Mesendoderm (in vitro differentiated cells): Measurements from ENCODE around the gene AMDHD2.

Source experiments
- DNase-seq: peaks from one replicate; pipeline ENCODE4 v3.0.0; 2013
- H2AK5ac ChIP-seq: 2 replicates; pipeline ENCODE4 v1.6.1; 2013; ENCODE audit warnings: low read length, inconsistent platforms
- H2BK120ac ChIP-seq: 2 replicates; pipeline ENCODE4 v1.6.1; 2013; ENCODE audit warnings: low read depth, mild to moderate bottlenecking, low read length, moderate library complexity, mixed read lengths
- H2BK15ac ChIP-seq: replicated peaks from 2 replicates; pipeline ENCODE4 v1.6.1; 2013; ENCODE audit warnings: low read depth, mild to moderate bottlenecking, moderate library complexity
- H2BK5ac ChIP-seq: 2 replicates; pipeline ENCODE4 v1.6.1; 2013; ENCODE audit warnings: low read length, inconsistent platforms
- H3K18ac ChIP-seq: 2 replicates; pipeline ENCODE4 v1.6.1; 2013; ENCODE audit warnings: mild to moderate bottlenecking, low read length, mixed read lengths
- H3K23ac ChIP-seq: one replicate; pipeline ENCODE4 v1.6.1; 2013; ENCODE audit warnings: low read length
- H3K27ac ChIP-seq: 2 replicates; pipeline ENCODE4 v1.5.1; 2013; ENCODE audit warnings: low read depth, mild to moderate bottlenecking, inconsistent platforms, low read length, moderate library complexity
- H3K27me3 ChIP-seq: 2 replicates; pipeline ENCODE4 v1.6.1; 2013; ENCODE audit warnings: low read length, control low read depth, mild to moderate bottlenecking, inconsistent platforms; ENCODE audit not compliant: insufficient read depth, poor library complexity
- H3K36me3 ChIP-seq: 2 replicates; pipeline ENCODE4 v1.6.1; 2013; ENCODE audit warnings: low read length, inconsistent platforms; ENCODE audit not compliant: control insufficient read depth, insufficient read depth
- H3K4ac ChIP-seq: one replicate; pipeline ENCODE4 v1.6.1; 2013; ENCODE audit warnings: low read depth, mild to moderate bottlenecking, low read length, moderate library complexity
- H3K4me1 ChIP-seq: 2 replicates; pipeline ENCODE4 v1.6.1; 2013; ENCODE audit warnings: low read depth, low read length, inconsistent platforms; ENCODE audit not compliant: control insufficient read depth
- H3K4me2 ChIP-seq: 2 replicates; pipeline ENCODE4 v1.6.1; 2013; ENCODE audit warnings: low read length
- H3K4me3 ChIP-seq: 2 replicates; pipeline ENCODE4 v1.5.1; 2013; ENCODE audit warnings: mild to moderate bottlenecking, low read length
- H3K56ac ChIP-seq: one replicate; pipeline ENCODE4 v1.6.1; 2013; ENCODE audit warnings: low read length
- H3K79me1 ChIP-seq: 2 replicates; pipeline ENCODE4 v1.6.1; 2013; ENCODE audit warnings: low read length, inconsistent platforms
- H3K79me2 ChIP-seq: 2 replicates; pipeline ENCODE4 v1.6.1; 2013; ENCODE audit warnings: mild to moderate bottlenecking, low read length; ENCODE audit not compliant: control insufficient read depth, insufficient read depth
- H3K9ac ChIP-seq: 2 replicates; pipeline ENCODE4 v1.6.1; 2013; ENCODE audit warnings: low read length, inconsistent platforms
- H4K5ac ChIP-seq: one replicate; pipeline ENCODE4 v1.6.1; 2013; ENCODE audit warnings: low read length
- H4K8ac ChIP-seq: one replicate; pipeline ENCODE4 v1.6.1; 2013; ENCODE audit warnings: low read depth, mild to moderate bottlenecking, control low read depth, low read length, moderate library complexity
- WGBS: extraction: QIAGEN DNeasy Blood & Tissue Kit; methylation state at CpG from one replicate; pipeline ENCODE4 v1.1.7; 2013; ENCODE audit warnings: low lambda C conversion rate, missing lambda C conversion rate; ENCODE audit not compliant: insufficient coverage; ENCODE audit errors: extremely low coverage; 5-methylcytosine and 5-hydroxymethylcytosine counted together

AMDHD2 gene

DNA sequence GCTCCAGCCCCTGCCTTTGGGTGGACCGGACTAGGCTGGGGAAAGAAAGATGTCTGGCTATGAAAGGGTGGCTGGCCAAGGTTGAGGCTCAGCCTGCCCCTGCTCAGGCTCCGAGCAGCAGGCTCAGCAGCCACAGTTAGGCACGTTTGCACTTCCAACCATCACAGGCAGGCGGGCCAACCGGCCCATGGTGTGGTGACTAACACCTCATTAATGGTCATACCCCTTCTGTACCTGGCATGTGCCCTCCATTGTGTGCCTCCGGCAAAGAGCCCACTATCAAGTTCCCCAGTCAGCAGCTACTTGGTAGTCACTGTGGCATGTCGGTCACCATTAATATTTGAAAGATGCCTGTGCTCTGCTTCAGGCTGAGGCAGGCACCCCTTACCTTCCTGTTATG lies 38.5 kb upstream of the AMDHD2 start:
- no peak for DNase-seq
- Histone ChIP-seq H3K23ac (no peak overlapping the region), H3K4me2 (no peak overlapping the region), H3K9ac (no peak overlapping the region), H2BK5ac (no peak overlapping the region), H3K4me3 (no peak overlapping the region), H4K8ac (no peak overlapping the region), H3K79me1 (no peaks in the 10 kb centered on the region), H3K56ac (no peak overlapping the region), H2BK15ac (no peak overlapping the region), H4K5ac (no peak overlapping the region), H2BK120ac (no peak overlapping the region), H3K27me3 (no peaks in the 10 kb centered on the region), H3K27ac (no peak overlapping the region), H2AK5ac (no peak overlapping the region), H3K36me3 (no peaks in the 10 kb centered on the region), H3K79me2 (no peaks in the 10 kb centered on the region), H3K4me1 (no peaks in the 10 kb centered on the region), H3K4ac (no peak overlapping the region), H3K18ac (no peak overlapping the region)
- no CpG with 5 or more reads among the region's 7 CpGs for WGBS

DNA sequence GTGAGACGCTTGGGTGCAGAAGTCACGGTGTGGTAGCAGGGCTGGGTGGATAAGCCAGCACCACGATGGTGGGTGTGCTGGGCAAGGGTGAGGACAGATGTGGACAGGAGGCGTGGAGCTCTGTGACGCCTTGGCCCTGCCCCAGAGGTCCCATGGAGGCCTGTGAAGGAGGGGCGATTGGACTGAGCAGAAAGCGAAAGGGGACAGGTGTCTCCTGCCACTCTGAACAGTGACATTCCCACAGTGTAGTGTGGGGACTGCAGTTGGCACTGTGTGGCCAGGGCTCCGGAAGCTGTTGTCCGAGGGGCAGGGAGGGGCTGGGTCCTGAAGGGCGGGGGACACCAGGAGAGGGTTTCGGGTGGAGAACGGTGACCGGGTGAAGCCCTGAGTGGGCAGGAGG lies 37.9 kb upstream of the AMDHD2 start:
- WGBS = no CpG with 5 or more reads among the region's 13 CpGs
- no peak for DNase-seq
- no peak overlapping the region for H2AK5ac ChIP-seq
- no peak overlapping the region for H4K5ac ChIP-seq
- no peak overlapping the region for H4K8ac ChIP-seq
- H3K4me2 ChIP-seq = no peak overlapping the region
- H3K27ac ChIP-seq = no peak overlapping the region
- H3K18ac ChIP-seq = no peak overlapping the region
- no peaks in the 10 kb centered on the region for H3K27me3 ChIP-seq
- H3K23ac ChIP-seq = no peak overlapping the region
- no peak overlapping the region for H3K4me3 ChIP-seq
- no peak overlapping the region for H3K56ac ChIP-seq
- no peaks in the 10 kb centered on the region for H3K79me1 ChIP-seq
- H3K79me2 ChIP-seq = no peaks in the 10 kb centered on the region
- no peak overlapping the region for H2BK15ac ChIP-seq
- no peak overlapping the region for H2BK5ac ChIP-seq
- no peaks in the 10 kb centered on the region for H3K4me1 ChIP-seq
- no peaks in the 10 kb centered on the region for H3K36me3 ChIP-seq
- H3K4ac ChIP-seq = no peak overlapping the region
- no peak overlapping the region for H2BK120ac ChIP-seq
- no peak overlapping the region for H3K9ac ChIP-seq

DNA sequence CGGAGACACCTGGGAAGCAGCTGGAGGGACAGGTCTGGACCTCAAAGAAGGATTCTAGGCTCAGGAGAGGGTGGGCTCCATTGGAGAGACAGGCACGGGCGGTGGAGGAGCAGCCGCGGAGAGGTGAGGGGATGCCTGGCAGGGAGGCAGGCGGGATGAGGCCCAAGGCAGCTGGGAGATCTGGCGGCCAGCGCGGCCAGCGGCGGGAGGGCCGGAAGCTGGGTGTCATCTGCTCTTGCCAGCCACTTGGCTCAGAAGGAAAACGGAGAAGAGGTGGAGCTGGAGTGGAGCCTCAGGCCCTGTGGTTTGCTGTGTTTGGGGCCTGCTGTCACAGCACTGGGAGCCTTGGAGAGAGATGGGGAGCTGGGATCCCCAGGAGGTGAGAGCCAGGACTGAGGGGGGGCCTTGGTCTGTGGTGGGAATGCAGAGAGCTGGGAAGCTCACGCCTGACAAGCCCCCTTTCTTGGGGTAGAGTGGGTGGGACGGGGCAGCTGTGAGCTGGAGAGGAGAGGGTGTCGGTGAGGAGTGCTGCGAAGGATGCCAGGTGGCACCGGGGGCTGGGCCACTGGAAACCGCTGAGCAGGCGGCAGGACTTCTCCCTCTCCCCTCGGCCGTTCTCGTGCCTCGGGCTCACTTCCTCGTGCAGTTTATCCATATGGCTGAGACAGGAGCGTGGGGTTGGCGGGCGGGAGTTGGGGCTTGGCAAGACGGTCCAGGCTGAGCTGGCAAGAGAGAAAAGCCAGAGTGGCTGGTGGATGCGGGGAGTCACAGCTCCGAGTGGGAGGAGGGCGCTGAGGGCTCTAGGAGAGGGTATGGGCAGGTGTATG lies 37.2 kb upstream of the AMDHD2 start:
- no peak overlapping the region for H3K23ac ChIP-seq
- no peaks in the 10 kb centered on the region for H3K4me1 ChIP-seq
- H3K4me3 ChIP-seq = no peak overlapping the region
- H3K9ac ChIP-seq = no peak overlapping the region
- no peak overlapping the region for H3K4ac ChIP-seq
- H3K27ac ChIP-seq = no peak overlapping the region
- no peaks in the 10 kb centered on the region for H3K36me3 ChIP-seq
- no peak for DNase-seq
- H4K8ac ChIP-seq = no peak overlapping the region
- H3K18ac ChIP-seq = no peak overlapping the region
- no peak overlapping the region for H2BK15ac ChIP-seq
- no peak overlapping the region for H3K56ac ChIP-seq
- WGBS = no CpG with 5 or more reads among the region's 32 CpGs
- H3K79me1 ChIP-seq = no peaks in the 10 kb centered on the region
- no peak overlapping the region for H2BK120ac ChIP-seq
- H4K5ac ChIP-seq = no peak overlapping the region
- H2BK5ac ChIP-seq = no peak overlapping the region
- H3K79me2 ChIP-seq = no peaks in the 10 kb centered on the region
- H3K27me3 ChIP-seq = no peaks in the 10 kb centered on the region
- no peak overlapping the region for H3K4me2 ChIP-seq
- no peak overlapping the region for H2AK5ac ChIP-seq

DNA sequence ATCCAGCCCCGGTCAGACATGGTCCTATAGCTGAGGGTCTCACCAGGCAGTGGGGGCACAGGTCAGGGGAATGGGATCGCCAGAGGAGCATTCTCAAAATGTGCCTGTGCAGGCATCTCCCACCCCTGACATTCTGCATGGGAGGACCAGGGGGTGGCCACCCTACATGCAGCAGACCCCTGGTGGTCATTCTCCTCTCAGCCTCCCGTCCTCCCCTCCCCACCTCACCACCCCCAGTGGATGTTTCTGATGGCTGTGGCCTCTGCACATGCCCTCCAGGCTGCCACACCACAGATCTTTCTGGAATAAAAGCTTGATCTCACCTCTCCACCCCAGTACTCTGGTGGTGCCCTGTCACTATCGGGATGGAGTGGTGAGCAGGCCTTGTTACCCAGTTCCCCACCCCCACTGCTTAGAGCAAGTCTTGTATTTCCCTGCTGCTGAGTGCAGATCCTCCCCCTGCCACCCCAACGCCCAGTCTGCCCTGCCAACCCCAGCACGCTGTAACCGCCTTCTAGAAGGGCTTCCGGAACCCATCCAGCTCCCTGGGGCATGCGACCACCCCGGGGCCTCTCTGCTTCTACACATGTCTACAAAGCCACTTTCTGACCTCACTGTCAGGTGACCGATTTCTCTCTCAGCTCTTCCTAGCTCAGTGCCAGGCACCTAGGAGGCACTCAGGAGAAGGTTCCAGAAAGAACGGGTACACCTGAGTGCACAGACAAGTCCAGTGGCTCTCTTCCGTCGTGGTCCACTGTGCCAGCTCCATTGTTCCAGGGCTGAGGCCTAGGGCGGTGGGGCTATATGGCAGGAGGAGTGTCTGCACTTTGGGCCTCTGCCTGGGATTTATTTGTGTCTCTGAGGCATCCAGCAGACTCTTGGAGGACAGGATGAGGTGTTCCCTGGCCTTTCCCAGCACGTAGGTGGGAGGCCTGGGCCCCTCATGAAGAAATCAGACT lies 36.0 kb upstream of the AMDHD2 start:
- Histone ChIP-seq H3K18ac (no peak overlapping the region), H3K56ac (no peak overlapping the region), H4K5ac (no peak overlapping the region), H3K27me3 (no peaks in the 10 kb centered on the region), H3K4me2 (no peak overlapping the region), H2BK15ac (no peak overlapping the region), H3K9ac (no peak overlapping the region), H3K4ac (no peak overlapping the region), H3K4me1 (no peaks in the 10 kb centered on the region), H3K23ac (no peak overlapping the region), H2BK5ac (no peak overlapping the region), H3K79me2 (no peaks in the 10 kb centered on the region), H3K4me3 (no peak overlapping the region), H2BK120ac (no peak overlapping the region), H4K8ac (no peak overlapping the region), H3K36me3 (no peaks in the 10 kb centered on the region), H3K27ac (no peak overlapping the region), H2AK5ac (no peak overlapping the region), H3K79me1 (no peaks in the 10 kb centered on the region)
- no peak for DNase-seq
- no CpG with 5 or more reads among the region's 16 CpGs for WGBS

DNA sequence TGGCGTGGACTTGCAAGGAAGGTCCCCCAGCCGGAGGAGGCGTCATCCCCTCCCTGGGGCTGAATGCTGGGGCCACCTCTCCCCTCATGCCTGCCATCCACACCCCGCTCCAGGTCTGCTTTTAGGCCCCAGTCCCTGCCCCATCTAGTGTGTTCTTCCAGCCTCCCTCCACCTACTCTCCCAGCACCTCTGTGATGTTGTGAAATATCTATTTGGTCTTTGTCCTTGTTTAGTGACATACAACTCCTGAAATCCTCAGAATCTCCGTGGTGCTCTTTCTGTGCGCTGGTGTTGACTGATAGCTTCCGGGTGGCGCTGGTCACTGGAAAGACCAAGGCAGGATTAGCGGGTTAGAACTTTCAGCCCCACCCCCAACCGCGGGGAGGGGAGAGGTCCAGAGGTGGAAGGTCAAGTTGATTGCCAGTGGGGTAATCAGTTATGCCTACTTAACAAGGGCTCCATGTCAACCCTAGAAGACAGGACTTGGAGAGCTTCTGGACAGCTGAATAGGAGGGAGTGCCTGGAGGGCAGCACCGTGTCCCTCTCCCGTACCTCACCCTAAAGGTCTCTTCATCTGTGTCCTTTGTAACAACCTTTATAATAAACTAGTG lies 35.2 kb upstream of the AMDHD2 start:
- no peak overlapping the region for H3K56ac ChIP-seq
- H3K27ac ChIP-seq = no peak overlapping the region
- no CpG with 5 or more reads among the region's 13 CpGs for WGBS
- H3K4ac ChIP-seq = no peak overlapping the region
- no peak overlapping the region for H2BK120ac ChIP-seq
- H2BK5ac ChIP-seq = no peak overlapping the region
- no peaks in the 10 kb centered on the region for H3K36me3 ChIP-seq
- no peak overlapping the region for H3K18ac ChIP-seq
- no peak overlapping the region for H3K9ac ChIP-seq
- H3K4me3 ChIP-seq = no peak overlapping the region
- no peak overlapping the region for H2AK5ac ChIP-seq
- no peaks in the 10 kb centered on the region for H3K4me1 ChIP-seq
- no peak overlapping the region for H4K5ac ChIP-seq
- no peak overlapping the region for H3K23ac ChIP-seq
- no peaks in the 10 kb centered on the region for H3K79me1 ChIP-seq
- no peaks in the 10 kb centered on the region for H3K27me3 ChIP-seq
- H4K8ac ChIP-seq = no peak overlapping the region
- H3K4me2 ChIP-seq = no peak overlapping the region
- no peak overlapping the region for H2BK15ac ChIP-seq
- DNase-seq = no peak
- no peaks in the 10 kb centered on the region for H3K79me2 ChIP-seq
